ENCODE results near the gene CPEB3.

DNA sequence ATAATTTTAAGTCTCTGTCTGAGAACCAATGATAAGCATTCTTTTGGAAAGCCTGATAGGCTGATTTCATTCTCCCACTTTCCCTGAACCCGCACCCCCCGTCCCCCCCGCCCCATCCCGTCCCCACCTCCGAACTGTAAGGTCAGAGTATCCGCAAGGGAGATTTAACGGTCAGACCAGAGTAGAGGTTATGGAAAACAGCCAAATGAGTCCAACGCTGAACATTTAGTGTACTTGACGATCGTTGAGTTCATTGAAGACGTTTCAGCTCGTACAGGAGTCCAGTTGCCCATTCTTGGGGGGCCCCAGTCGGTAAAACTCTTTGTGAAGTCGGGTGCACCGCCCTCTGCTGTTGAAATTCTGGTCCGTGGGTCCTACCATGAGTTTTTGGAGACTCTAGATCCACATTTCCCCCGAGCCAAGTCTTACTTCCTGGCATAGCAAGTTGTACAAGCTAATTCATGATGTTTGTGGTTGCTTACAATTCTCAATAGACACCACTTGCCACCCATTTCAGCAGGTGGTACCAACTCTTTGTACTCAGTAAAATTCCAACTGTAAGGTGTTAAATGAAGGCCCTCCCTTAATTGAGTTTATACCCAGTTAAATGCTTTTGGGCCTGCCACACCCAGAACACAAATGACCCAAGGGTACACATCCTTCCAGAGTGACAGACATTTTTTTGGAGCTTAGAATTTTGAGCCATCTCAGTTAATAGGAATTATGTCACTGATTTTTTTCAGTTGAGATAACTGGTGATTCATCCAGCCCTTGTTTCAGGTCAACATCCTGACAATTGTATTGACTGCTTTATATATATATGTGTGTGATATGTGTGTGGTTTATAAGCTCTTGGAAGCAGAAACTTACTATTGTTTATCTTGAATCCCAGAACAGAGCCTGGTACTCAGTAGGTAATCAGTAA lies 1.3 kb upstream of the CPEB3 start:
- TF ChIP-seq, protein P1, sequence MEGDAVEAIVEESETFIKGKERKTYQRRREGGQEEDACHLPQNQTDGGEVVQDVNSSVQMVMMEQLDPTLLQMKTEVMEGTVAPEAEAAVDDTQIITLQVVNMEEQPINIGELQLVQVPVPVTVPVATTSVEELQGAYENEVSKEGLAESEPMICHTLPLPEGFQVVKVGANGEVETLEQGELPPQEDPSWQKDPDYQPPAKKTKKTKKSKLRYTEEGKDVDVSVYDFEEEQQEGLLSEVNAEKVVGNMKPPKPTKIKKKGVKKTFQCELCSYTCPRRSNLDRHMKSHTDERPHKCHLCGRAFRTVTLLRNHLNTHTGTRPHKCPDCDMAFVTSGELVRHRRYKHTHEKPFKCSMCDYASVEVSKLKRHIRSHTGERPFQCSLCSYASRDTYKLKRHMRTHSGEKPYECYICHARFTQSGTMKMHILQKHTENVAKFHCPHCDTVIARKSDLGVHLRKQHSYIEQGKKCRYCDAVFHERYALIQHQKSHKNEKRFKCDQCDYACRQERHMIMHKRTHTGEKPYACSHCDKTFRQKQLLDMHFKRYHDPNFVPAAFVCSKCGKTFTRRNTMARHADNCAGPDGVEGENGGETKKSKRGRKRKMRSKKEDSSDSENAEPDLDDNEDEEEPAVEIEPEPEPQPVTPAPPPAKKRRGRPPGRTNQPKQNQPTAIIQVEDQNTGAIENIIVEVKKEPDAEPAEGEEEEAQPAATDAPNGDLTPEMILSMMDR (IDR thresholded peaks at IDR 0.05): peak; percentile 79
- TF ChIP-seq TCF7L2 (IDR thresholded peaks at IDR 0.05; ENCODE audit: low read depth, low read length) (peak; percentile 57), POLR2AphosphoS5 (IDR thresholded peaks at IDR 0.05; ENCODE audit: low read depth, low read length) (no peak)
